ENCODE measurements around the gene GNL1. TPM values are rescaled to one million over a fixed set of nuclear protein-coding genes. Genes with fewer than 3 reads are reported as not detected.
"Not testable (repeated sequence)": the region's sequence is repeated elsewhere in the genome, so short reads cannot be mapped to it uniquely, and the experiment has no call there.

The GNL1 gene
- total and polyA plus RNA-seq, 10 of the 15 experiments (the other 5 are each of a cell fraction or from before 2014, with no cell fraction given) = 0.18 to 64.5 (median 45.5) TPM

DNA sequence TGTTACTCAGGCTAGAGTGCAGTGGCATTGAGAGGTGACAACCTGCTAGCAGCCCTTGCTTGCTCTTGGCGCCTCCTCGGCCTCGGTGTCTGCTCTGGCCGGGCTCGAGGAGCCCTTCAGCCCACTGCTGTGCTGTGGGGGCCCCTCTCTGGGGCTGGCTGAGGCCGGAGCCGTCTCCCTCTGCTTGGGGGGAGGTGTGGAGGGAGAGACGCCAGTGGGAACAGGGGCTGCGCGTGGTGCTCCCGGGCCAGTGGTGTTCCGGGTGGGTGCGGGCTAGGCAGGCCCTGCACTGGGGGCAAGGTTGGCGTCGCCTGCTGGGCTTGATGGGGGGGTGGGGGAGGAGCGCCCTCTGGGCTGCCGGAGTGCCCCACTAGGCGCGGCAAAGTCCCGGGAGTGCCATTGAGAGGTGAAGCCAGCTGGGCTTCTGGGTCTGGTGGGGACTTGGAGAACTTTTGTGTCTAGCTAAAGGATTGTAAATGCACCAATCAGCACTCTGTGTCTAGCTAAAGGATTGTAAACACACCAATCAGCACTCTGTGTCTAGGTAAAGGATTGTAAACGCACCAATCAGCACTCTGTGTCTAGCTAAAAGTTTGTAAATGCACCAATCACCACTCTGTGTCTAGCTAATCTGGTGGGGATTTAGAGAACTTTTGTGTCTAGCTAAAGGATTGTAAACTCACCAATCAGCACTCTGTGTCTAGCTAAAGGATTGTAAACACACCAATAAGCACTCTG, 38.4 kb downstream of the GNL1 start:
- BruUV-seq (replicated peaks); DNase-seq (ENCODE audit: low read depth, low spot score); H3K36me3 ChIP-seq (ENCODE audit: control insufficient read depth in 2 of 2, insufficient read depth in 2 of 2, low read length in 1 of 2); H3K4me2 ChIP-seq (ENCODE audit: control insufficient read depth, insufficient read depth); H3K27ac ChIP-seq (ENCODE audit: control insufficient read depth, insufficient read depth); H3K4me1 ChIP-seq (ENCODE audit: control insufficient read depth, insufficient read depth, low read length); H4K20me1 ChIP-seq (ENCODE audit: control insufficient read depth, insufficient read depth); H3K79me2 ChIP-seq (ENCODE audit: control insufficient read depth, insufficient read depth, low read length); H2AFZ ChIP-seq (ENCODE audit: control insufficient read depth, low read depth, low read length); H3K4me3 ChIP-seq; H3K9me3 ChIP-seq (replicated peaks; ENCODE audit: control insufficient read depth, insufficient read depth, low read length); H3K27me3 ChIP-seq (replicated peaks in 1 of 2; ENCODE audit: control insufficient read depth in 2 of 2, insufficient read depth in 2 of 2, low read length in 1 of 2); H3K9ac ChIP-seq (ENCODE audit: control insufficient read depth, insufficient read depth, low read length); in situ Hi-C loops (cut with MboI); FAIRE-seq; ATAC-seq: not testable (repeated sequence)
- SMC1A ChIA-PET (ENCODE audit: uncharacterized antibody, unreplicated experiment) = interaction anchor here (1.1 to 2.1 kb wide), 6 partner anchors 8 to 24 kb away, joined by 3 to 7 read pairs (median 6); no protein-coding TSS in a partner anchor
- intact Hi-C loops (cut with micrococcal nuclease; ENCODE audit: unreplicated experiment) = loop anchor here (2.0 kb wide), 1 partner anchor 15 kb away; no protein-coding TSS in a partner anchor
- peak; percentile 69 for TF ChIP-seq NFYB (IDR thresholded peaks at IDR 0.05; ENCODE audit: insufficient read depth, low read depth, low read length)
- WGBS (ENCODE audit: insufficient coverage, insufficient replicate concordance, low lambda C conversion rate, missing lambda C conversion rate) = 93% methylated on average over 15 of the region's 21 CpGs
- RAD21 ChIA-PET (ENCODE audit: unreplicated experiment) = interaction anchor here (0.9 to 1.7 kb wide), 3 partner anchors 9 to 12 kb away, joined by 4 to 8 read pairs (median 4); no protein-coding TSS in a partner anchor
- POLR2A ChIA-PET = interaction anchor here (0.8 kb wide), 1 partner anchor 12 kb away, joined by 3 read pairs; no protein-coding TSS in a partner anchor
- CTCF ChIA-PET = interaction anchor here (1.1 to 2.4 kb wide), 5 partner anchors 9 to 34 kb away, joined by 3 to 8 read pairs (median 7); no protein-coding TSS in a partner anchor

DNA sequence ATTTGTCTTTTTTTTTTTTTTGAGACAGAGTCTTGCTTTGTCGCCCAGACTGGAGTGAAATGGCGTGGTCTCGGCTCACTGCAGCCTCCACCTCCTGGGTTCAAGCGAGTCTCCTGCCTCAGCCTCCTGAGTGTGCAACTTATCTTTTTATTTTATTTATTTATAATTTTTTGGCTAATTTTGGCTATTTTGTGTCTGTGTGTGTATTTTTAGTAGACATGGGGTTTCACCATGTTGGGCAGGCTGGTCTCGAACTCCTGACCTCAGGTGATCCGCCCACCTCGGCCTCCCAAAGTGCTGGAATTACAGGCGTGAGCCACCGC, 39.6 kb downstream of the GNL1 start:
- ChIA-PET CTCF (interaction anchor here (0.7 to 2.4 kb wide), 6 partner anchors 10 to 33 kb away, joined by 4 to 9 read pairs (median 8); no protein-coding TSS in a partner anchor), SMC1A (ENCODE audit: uncharacterized antibody, unreplicated experiment) (interaction anchor here (1.0 to 2.1 kb wide), 6 partner anchors 8 to 31 kb away, joined by 3 to 7 read pairs (median 4); no protein-coding TSS in a partner anchor), POLR2A (interaction anchor here (0.6 to 1.5 kb wide), 12 partner anchors 11 to 1882 kb away, joined by 3 to 8 read pairs (median 4); partner anchors contain the start of gene GTF2H4), RAD21 (ENCODE audit: unreplicated experiment) (interaction anchor here (0.7 to 1.4 kb wide), 4 partner anchors 8 to 25 kb away, joined by 4 read pairs; no protein-coding TSS in a partner anchor)
- H3K27me3 ChIP-seq (replicated peaks in 1 of 2; ENCODE audit: control insufficient read depth in 2 of 2, insufficient read depth in 2 of 2, low read length in 1 of 2); H3K4me3 ChIP-seq; in situ Hi-C loops (cut with MboI); H3K9me3 ChIP-seq (replicated peaks; ENCODE audit: control insufficient read depth, insufficient read depth, low read length); H3K79me2 ChIP-seq (ENCODE audit: control insufficient read depth, insufficient read depth, low read length); BruUV-seq (replicated peaks); H3K4me1 ChIP-seq (ENCODE audit: control insufficient read depth, insufficient read depth, low read length); H3K36me3 ChIP-seq (ENCODE audit: control insufficient read depth in 2 of 2, insufficient read depth in 2 of 2, low read length in 1 of 2); DNase-seq (ENCODE audit: low read depth, low spot score); H4K20me1 ChIP-seq (ENCODE audit: control insufficient read depth, insufficient read depth); ATAC-seq; FAIRE-seq: not testable (repeated sequence)
- peak; percentile 72; the same call in 1 of the 2 replicates for TF ChIP-seq YY1 (IDR thresholded peaks at IDR 0.05; ENCODE audit: low read depth, low read length)
- 0 out of 2 replicates have a peak, but pooled peaks have one; percentile 16 for TF ChIP-seq NFIC (IDR thresholded peaks at IDR 0.05; ENCODE audit: low read depth, low read length)
- peak overlapping the region; percentile 79 for H3K27ac ChIP-seq (ENCODE audit: control insufficient read depth, insufficient read depth)
- WGBS (ENCODE audit: insufficient coverage, insufficient replicate concordance, low lambda C conversion rate, missing lambda C conversion rate) = 1% methylated on average over 9 of the region's 9 CpGs
- H3K9ac ChIP-seq (ENCODE audit: control insufficient read depth, insufficient read depth, low read length) = peak overlapping the region; percentile 68
- intact Hi-C loops (cut with micrococcal nuclease; ENCODE audit: unreplicated experiment) = loop anchor here (2.0 kb wide), 1 partner anchor 16 kb away; no protein-coding TSS in a partner anchor
- peak overlapping the region; percentile 30; the same call in 1 of the 2 replicates for H3K4me2 ChIP-seq (ENCODE audit: control insufficient read depth, insufficient read depth)
- peak overlapping the region; percentile 6; the same call in 1 of the 2 replicates for H2AFZ ChIP-seq (ENCODE audit: control insufficient read depth, low read depth, low read length)

All from GM12878 (cell line).